ENCODE data around the gene PLXDC2.

Gene PLXDC2

GRCh38 chr10:19892677-19893076 is 76.4 kb downstream of the PLXDC2 start:
- H3K4me3 Mint-ChIP-seq = no peak overlapping the region
- H3K36me3 Mint-ChIP-seq = no peaks in the 10 kb centered on the region
- no peaks in the 10 kb centered on the region for H3K27me3 Mint-ChIP-seq
- no peak overlapping the region for H3K27ac Mint-ChIP-seq
- no peaks in the 10 kb centered on the region for H3K4me1 Mint-ChIP-seq
- no peak for DNase-seq
- peaks cover 0 to 3% of the 10 kb centered on the region in 2 donors for H3K9me3 Mint-ChIP-seq
- no peak for ATAC-seq (replicated peaks)

GRCh38 chr10:19895500-19895899 is 79.3 kb downstream of the PLXDC2 start:
- H3K36me3 Mint-ChIP-seq = no peaks in the 10 kb centered on the region
- H3K9me3 Mint-ChIP-seq = peaks cover 0 to 3% of the 10 kb centered on the region in 2 donors
- no peak overlapping the region for H3K4me3 Mint-ChIP-seq
- no peaks in the 10 kb centered on the region for H3K4me1 Mint-ChIP-seq
- no peak overlapping the region for H3K27ac Mint-ChIP-seq
- DNase-seq (no peak), ATAC-seq (replicated peaks) (no peak)
- no peaks in the 10 kb centered on the region for H3K27me3 Mint-ChIP-seq

- no peak overlapping the region for H3K4me3 Mint-ChIP-seq
These were observed 86.2 kb downstream of the PLXDC2 start for GRCh38 chr10:19902456-19902855.

GRCh38 chr10:19904202-19904661 is 88.0 kb downstream of the PLXDC2 start:
- no peaks in the 10 kb centered on the region for H3K36me3 Mint-ChIP-seq
- H3K27me3 Mint-ChIP-seq = no peaks in the 10 kb centered on the region
- H3K4me1 Mint-ChIP-seq = no peaks in the 10 kb centered on the region
- H3K9me3 Mint-ChIP-seq = no peaks in the 10 kb centered on the region
- H3K27ac Mint-ChIP-seq = no peak overlapping the region
- ATAC-seq (replicated peaks) (no peak), DNase-seq (no peak)
- H3K4me3 Mint-ChIP-seq = no peak overlapping the region

More at GRCh38 chr10:19902456-19902855, 86.2 kb downstream of the PLXDC2 start:
- Mint-ChIP-seq H3K4me1 (no peaks in the 10 kb centered on the region), H3K9me3 (no peaks in the 10 kb centered on the region), H3K27ac (no peak overlapping the region), H3K36me3 (no peaks in the 10 kb centered on the region), H3K27me3 (no peaks in the 10 kb centered on the region)
- no peak for DNase-seq
- no peak for ATAC-seq (replicated peaks)

GRCh38 chr10:19906108-19906791 is 90.0 kb downstream of the PLXDC2 start:
- Mint-ChIP-seq H3K4me1 (no peaks in the 10 kb centered on the region), H3K36me3 (no peaks in the 10 kb centered on the region), H3K27me3 (no peaks in the 10 kb centered on the region)

GRCh38 chr10:19908991-19909696 is 92.9 kb downstream of the PLXDC2 start:
- peaks cover 2 to 4% of the 10 kb centered on the region in 2 donors for H3K9me3 Mint-ChIP-seq
- ATAC-seq (replicated peaks) = no peak
- DNase-seq = no peak
- H3K27ac Mint-ChIP-seq = no peak overlapping the region
- no peaks in the 10 kb centered on the region for H3K36me3 Mint-ChIP-seq
- no peak overlapping the region for H3K4me3 Mint-ChIP-seq
- H3K27me3 Mint-ChIP-seq = no peaks in the 10 kb centered on the region
- no peaks in the 10 kb centered on the region for H3K4me1 Mint-ChIP-seq

More at GRCh38 chr10:19906108-19906791, 90.0 kb downstream of the PLXDC2 start:
- Mint-ChIP-seq H3K4me3 (no peak overlapping the region), H3K9me3 (no peaks in the 10 kb centered on the region), H3K27ac (no peak overlapping the region)
- DNase-seq (no peak), ATAC-seq (replicated peaks) (no peak)

- no peak for ATAC-seq (replicated peaks)
- peaks cover 6 to 8% of the 10 kb centered on the region in 2 donors for H3K9me3 Mint-ChIP-seq
- no peaks in the 10 kb centered on the region for H3K36me3 Mint-ChIP-seq
- no peak for DNase-seq
- no peak overlapping the region for H3K27ac Mint-ChIP-seq
- no peaks in the 10 kb centered on the region for H3K27me3 Mint-ChIP-seq
- no peak overlapping the region for H3K4me3 Mint-ChIP-seq
- no peaks in the 10 kb centered on the region for H3K4me1 Mint-ChIP-seq
These were observed 95.7 kb downstream of the PLXDC2 start for GRCh38 chr10:19911886-19912285.

GRCh38 chr10:19913987-19914386 is 97.8 kb downstream of the PLXDC2 start:
- H3K4me3 Mint-ChIP-seq = no peak overlapping the region
- peaks cover 6 to 8% of the 10 kb centered on the region in 2 donors for H3K9me3 Mint-ChIP-seq
- ATAC-seq (replicated peaks) (no peak), DNase-seq (no peak)
- no peak overlapping the region for H3K27ac Mint-ChIP-seq
- no peaks in the 10 kb centered on the region for H3K36me3 Mint-ChIP-seq
- H3K4me1 Mint-ChIP-seq = no peaks in the 10 kb centered on the region
- H3K27me3 Mint-ChIP-seq = no peaks in the 10 kb centered on the region

- no peaks in the 10 kb centered on the region for H3K36me3 Mint-ChIP-seq
- no peaks in the 10 kb centered on the region for H3K4me1 Mint-ChIP-seq
- ATAC-seq (replicated peaks) (no peak), DNase-seq (no peak)
- H3K27ac Mint-ChIP-seq = no peak overlapping the region
- no peak overlapping the region for H3K4me3 Mint-ChIP-seq
- no peaks in the 10 kb centered on the region for H3K27me3 Mint-ChIP-seq
- peaks cover 6 to 8% of the 10 kb centered on the region in 2 donors for H3K9me3 Mint-ChIP-seq
These were observed 98.9 kb downstream of the PLXDC2 start for GRCh38 chr10:19915125-19915524.

- no peaks in the 10 kb centered on the region for H3K36me3 Mint-ChIP-seq
- H3K9me3 Mint-ChIP-seq = peaks cover 6 to 8% of the 10 kb centered on the region in 2 donors
- no peak overlapping the region for H3K27ac Mint-ChIP-seq
These were observed 99.6 kb downstream of the PLXDC2 start for GRCh38 chr10:19915816-19916215.

GRCh38 chr10:19917751-19918478 is 101.7 kb downstream of the PLXDC2 start:
- Mint-ChIP-seq H3K4me1 (no peaks in the 10 kb centered on the region), H3K27me3 (no peaks in the 10 kb centered on the region), H3K4me3 (no peak overlapping the region), H3K27ac (no peak overlapping the region), H3K9me3 (peaks cover 6 to 13% of the 10 kb centered on the region in 2 donors), H3K36me3 (no peaks in the 10 kb centered on the region)
- ATAC-seq (replicated peaks) = no peak
- DNase-seq = no peak

More at GRCh38 chr10:19915816-19916215, 99.6 kb downstream of the PLXDC2 start:
- DNase-seq = no peak
- H3K4me3 Mint-ChIP-seq = no peak overlapping the region
- no peaks in the 10 kb centered on the region for H3K27me3 Mint-ChIP-seq
- H3K4me1 Mint-ChIP-seq = no peaks in the 10 kb centered on the region
- no peak for ATAC-seq (replicated peaks)

- H3K27me3 Mint-ChIP-seq = no peaks in the 10 kb centered on the region
- no peak overlapping the region for H3K27ac Mint-ChIP-seq
- no peak for DNase-seq
- no peaks in the 10 kb centered on the region for H3K36me3 Mint-ChIP-seq
- no peaks in the 10 kb centered on the region for H3K4me1 Mint-ChIP-seq
- no peak for ATAC-seq (replicated peaks)
- no peak overlapping the region for H3K4me3 Mint-ChIP-seq
- H3K9me3 Mint-ChIP-seq = peaks cover 4 to 11% of the 10 kb centered on the region in 2 donors
These were observed 102.6 kb downstream of the PLXDC2 start for GRCh38 chr10:19918794-19919193.

- H3K27ac Mint-ChIP-seq = no peak overlapping the region
- peaks cover 4 to 10% of the 10 kb centered on the region in 2 donors for H3K9me3 Mint-ChIP-seq
- no peak for DNase-seq
- no peaks in the 10 kb centered on the region for H3K27me3 Mint-ChIP-seq
- ATAC-seq (replicated peaks) = no peak
- no peak overlapping the region for H3K4me3 Mint-ChIP-seq
- no peaks in the 10 kb centered on the region for H3K36me3 Mint-ChIP-seq
- H3K4me1 Mint-ChIP-seq = no peaks in the 10 kb centered on the region
These were observed 103.4 kb downstream of the PLXDC2 start for GRCh38 chr10:19919671-19920070.

GRCh38 chr10:19920075-19920726 is 104.0 kb downstream of the PLXDC2 start:
- H3K9me3 Mint-ChIP-seq = peaks cover 2 to 6% of the 10 kb centered on the region in 2 donors
- no peak for DNase-seq

More at GRCh38 chr10:19920075-19920726, 104.0 kb downstream of the PLXDC2 start:
- H3K27ac Mint-ChIP-seq = no peak overlapping the region
- H3K4me1 Mint-ChIP-seq = no peaks in the 10 kb centered on the region
- ATAC-seq (replicated peaks) = no peak
- H3K4me3 Mint-ChIP-seq = no peak overlapping the region
- H3K27me3 Mint-ChIP-seq = no peaks in the 10 kb centered on the region
- H3K36me3 Mint-ChIP-seq = no peaks in the 10 kb centered on the region

Data from stimulated activated naive B cell treated with anti-CD40 and anti-IgM and Interleukin-4, amounts not matched to agents 10 μg/mL and 1 μg/mL and 100 μg/mL, for 72 hours (primary cell).